Measurements from ENCODE around the gene RNGTT. TPM values are rescaled to one million over a fixed set of nuclear protein-coding genes. Genes with fewer than 3 reads are reported as not detected.

Gene RNGTT
- total and polyA plus RNA-seq, 9 donors: 7.5 to 16.4 (median 10.5) TPM

GRCh38 chr6:88666901-88667300 lies 296.5 kb downstream of the RNGTT start:
- Histone ChIP-seq H3K27me3 (ENCODE audit: control insufficient read depth, insufficient read depth, low read length) (no peaks in the 10 kb centered on the region), H3K27ac (ENCODE audit: low read length) (no peak overlapping the region), H3K4me3 (ENCODE audit: low read length) (no peak overlapping the region), H3K9me3 (replicated peaks; ENCODE audit: control insufficient read depth, low read depth, low read length) (peaks cover 62% of the 10 kb centered on the region), H3K36me3 (ENCODE audit: control insufficient read depth, insufficient read depth, low read length) (peaks cover 5% of the 10 kb centered on the region), H3K4me1 (ENCODE audit: control insufficient read depth, insufficient read depth, low read length) (no peaks in the 10 kb centered on the region)
- WGBS (ENCODE audit: insufficient coverage): 91% methylated on average over 2 of the region's 5 CpGs
- no peak for DNase-seq

DNA sequence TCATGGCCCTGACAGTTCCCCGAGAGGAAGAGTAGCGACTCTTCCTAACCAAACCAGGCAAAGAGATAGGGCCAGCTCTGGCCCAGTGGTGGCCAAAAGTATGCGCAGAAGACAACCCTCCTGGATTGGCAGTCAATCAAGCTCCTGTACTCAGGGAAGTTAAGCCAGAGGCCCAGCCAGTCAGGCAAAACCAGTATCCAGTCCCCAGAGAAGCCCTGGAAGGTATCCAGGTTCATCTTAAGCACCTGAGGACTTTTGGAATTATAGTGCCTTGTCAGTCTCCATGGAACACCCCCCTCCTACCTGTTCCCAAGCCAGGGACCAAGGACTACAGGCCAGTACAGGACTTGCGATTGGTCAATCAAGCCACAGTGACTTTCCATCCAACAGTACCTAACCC lies 298.3 kb downstream of the RNGTT start:
- H3K27me3 ChIP-seq (ENCODE audit: control insufficient read depth, insufficient read depth, low read length): no peaks in the 10 kb centered on the region
- H3K4me1 ChIP-seq (ENCODE audit: control insufficient read depth, insufficient read depth, low read length): no peaks in the 10 kb centered on the region
- H3K36me3 ChIP-seq (ENCODE audit: control insufficient read depth, insufficient read depth, low read length): peaks cover 5% of the 10 kb centered on the region
- no peak for DNase-seq
- H3K9me3 ChIP-seq (replicated peaks; ENCODE audit: control insufficient read depth, low read depth, low read length): peaks cover 48% of the 10 kb centered on the region
- WGBS (ENCODE audit: insufficient coverage): 100% methylated on average over 4 of the region's 4 CpGs
- no peak overlapping the region for H3K4me3 ChIP-seq (ENCODE audit: low read length)
- H3K27ac ChIP-seq (ENCODE audit: low read length): no peak overlapping the region

GRCh38 chr6:88663801-88664200 lies 299.6 kb downstream of the RNGTT start:
- no peaks in the 10 kb centered on the region for H3K27me3 ChIP-seq (ENCODE audit: control insufficient read depth, insufficient read depth, low read length)
- no peaks in the 10 kb centered on the region for H3K4me1 ChIP-seq (ENCODE audit: control insufficient read depth, insufficient read depth, low read length)
- H3K9me3 ChIP-seq (replicated peaks; ENCODE audit: control insufficient read depth, low read depth, low read length): peaks cover 36% of the 10 kb centered on the region
- whole genome bisulfite sequencing (ENCODE audit: insufficient coverage): 94% methylated on average over 4 of the region's 5 CpGs
- peaks cover 5% of the 10 kb centered on the region for H3K36me3 ChIP-seq (ENCODE audit: control insufficient read depth, insufficient read depth, low read length)
- H3K4me3 ChIP-seq (ENCODE audit: low read length): no peak overlapping the region
- no peak overlapping the region for H3K27ac ChIP-seq (ENCODE audit: low read length)
- no peak for DNase-seq

DNA sequence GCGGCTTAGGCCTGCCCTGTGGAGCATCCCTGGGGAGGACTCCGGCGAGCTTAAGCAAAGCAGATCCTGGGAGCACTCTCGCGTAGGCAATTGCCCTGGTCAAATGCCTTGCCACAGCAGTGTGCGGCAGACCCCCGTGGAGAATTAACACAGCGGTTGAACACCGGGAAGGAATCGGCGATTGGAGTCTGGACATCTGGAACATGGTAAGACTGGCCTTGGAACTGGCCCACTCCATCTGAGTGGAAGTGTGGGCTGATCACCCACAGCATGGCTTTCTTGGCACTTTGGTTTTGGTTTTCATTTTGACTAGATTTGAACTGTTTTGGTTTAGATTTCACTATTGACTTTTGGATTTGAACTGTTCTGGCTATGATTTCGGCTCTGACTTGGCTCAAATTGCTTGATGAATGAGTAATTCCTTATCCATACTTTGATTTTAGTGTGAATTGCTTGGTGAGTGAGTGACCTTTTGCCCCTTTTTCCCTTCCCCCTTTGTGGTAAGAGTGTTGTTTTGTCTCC lies 300.7 kb downstream of the RNGTT start:
- no peaks in the 10 kb centered on the region for H3K4me1 ChIP-seq (ENCODE audit: control insufficient read depth, insufficient read depth, low read length)
- DNase-seq: no peak
- no peak overlapping the region for H3K4me3 ChIP-seq (ENCODE audit: low read length)
- 93% methylated on average over 11 of the region's 12 CpGs for WGBS (ENCODE audit: insufficient coverage)
- no peak overlapping the region for H3K27ac ChIP-seq (ENCODE audit: low read length)
- H3K9me3 ChIP-seq (replicated peaks; ENCODE audit: control insufficient read depth, low read depth, low read length): peaks cover 35% of the 10 kb centered on the region
- H3K36me3 ChIP-seq (ENCODE audit: control insufficient read depth, insufficient read depth, low read length): peaks cover 10% of the 10 kb centered on the region
- H3K27me3 ChIP-seq (ENCODE audit: control insufficient read depth, insufficient read depth, low read length): no peaks in the 10 kb centered on the region

DNA sequence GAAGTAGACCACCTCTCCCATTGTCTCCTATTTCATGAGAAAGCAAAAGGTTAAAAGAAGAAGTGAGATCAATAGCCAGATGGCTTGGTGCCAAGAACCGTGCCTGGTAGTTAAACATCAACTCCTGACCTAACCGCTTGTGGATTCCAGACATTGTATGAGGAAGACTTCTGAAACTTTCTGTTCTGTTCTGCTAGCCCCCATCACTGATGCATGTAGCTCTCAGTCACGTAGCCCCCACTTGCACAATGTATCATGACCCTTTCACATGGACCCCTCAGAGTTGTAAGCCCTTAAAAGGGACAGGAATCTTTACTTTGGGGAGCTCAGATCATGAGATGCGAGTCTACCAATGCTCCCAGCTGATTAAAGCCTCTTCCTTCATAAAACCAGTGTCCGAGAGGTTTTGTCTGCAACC lies 301.2 kb downstream of the RNGTT start:
- DNase-seq: no peak
- Histone ChIP-seq H3K4me1 (ENCODE audit: control insufficient read depth, insufficient read depth, low read length) (no peaks in the 10 kb centered on the region), H3K27ac (ENCODE audit: low read length) (no peak overlapping the region), H3K4me3 (ENCODE audit: low read length) (no peak overlapping the region), H3K27me3 (ENCODE audit: control insufficient read depth, insufficient read depth, low read length) (no peaks in the 10 kb centered on the region), H3K36me3 (ENCODE audit: control insufficient read depth, insufficient read depth, low read length) (peaks cover 10% of the 10 kb centered on the region), H3K9me3 (replicated peaks; ENCODE audit: control insufficient read depth, low read depth, low read length) (peaks cover 41% of the 10 kb centered on the region)
- WGBS (ENCODE audit: insufficient coverage): 86% methylated on average over 1 of the region's 5 CpGs

- peaks cover 10% of the 10 kb centered on the region for H3K36me3 ChIP-seq (ENCODE audit: control insufficient read depth, insufficient read depth, low read length)
- no peak overlapping the region for H3K4me3 ChIP-seq (ENCODE audit: low read length)
- H3K4me1 ChIP-seq (ENCODE audit: control insufficient read depth, insufficient read depth, low read length): no peaks in the 10 kb centered on the region
- no peak overlapping the region for H3K27ac ChIP-seq (ENCODE audit: low read length)
- H3K9me3 ChIP-seq (replicated peaks; ENCODE audit: control insufficient read depth, low read depth, low read length): peaks cover 39% of the 10 kb centered on the region
- no peak for DNase-seq
- WGBS (ENCODE audit: insufficient coverage): no CpG with 5 or more reads among the region's 6 CpGs
- H3K27me3 ChIP-seq (ENCODE audit: control insufficient read depth, insufficient read depth, low read length): no peaks in the 10 kb centered on the region
Observed at GRCh38 chr6:88661136-88661535, 302.3 kb downstream of the RNGTT start.

- peaks cover 12% of the 10 kb centered on the region for H3K9me3 ChIP-seq (replicated peaks; ENCODE audit: control insufficient read depth, low read depth, low read length)
Observed at GRCh38 chr6:88655586-88655985, 307.8 kb downstream of the RNGTT start.

DNA sequence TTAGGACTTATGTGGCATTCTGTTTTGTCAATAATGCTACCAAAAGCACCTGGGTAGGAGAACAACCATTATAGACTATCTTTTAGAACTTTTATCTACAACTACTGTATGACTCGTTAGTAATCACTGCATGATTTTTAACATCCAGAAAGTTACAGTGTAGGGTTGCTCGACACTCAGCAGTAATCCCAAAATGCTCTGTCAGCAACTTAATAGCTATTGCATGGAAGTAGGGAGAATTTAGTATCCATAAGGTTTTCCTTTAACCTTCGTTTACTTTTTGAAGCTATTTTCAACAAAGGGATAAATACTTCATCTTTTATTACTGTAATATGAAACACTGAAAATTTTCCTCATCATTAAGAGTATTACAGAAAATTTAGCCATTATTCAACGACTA lies 309.5 kb downstream of the RNGTT start:
- peaks cover 12% of the 10 kb centered on the region for H3K9me3 ChIP-seq (replicated peaks; ENCODE audit: control insufficient read depth, low read depth, low read length)
- no peaks in the 10 kb centered on the region for H3K27me3 ChIP-seq (ENCODE audit: control insufficient read depth, insufficient read depth, low read length)
- no peak for DNase-seq
- H3K36me3 ChIP-seq (ENCODE audit: control insufficient read depth, insufficient read depth, low read length): peaks cover 5% of the 10 kb centered on the region
- H3K4me3 ChIP-seq (ENCODE audit: low read length): no peak overlapping the region
- WGBS (ENCODE audit: insufficient coverage): no CpG with 5 or more reads among the region's 4 CpGs
- no peaks in the 10 kb centered on the region for H3K4me1 ChIP-seq (ENCODE audit: control insufficient read depth, insufficient read depth, low read length)
- H3K27ac ChIP-seq (ENCODE audit: low read length): no peak overlapping the region

More at GRCh38 chr6:88655586-88655985, 307.8 kb downstream of the RNGTT start:
- Histone ChIP-seq H3K27ac (ENCODE audit: low read length) (no peak overlapping the region), H3K36me3 (ENCODE audit: control insufficient read depth, insufficient read depth, low read length) (peaks cover 5% of the 10 kb centered on the region), H3K4me1 (ENCODE audit: control insufficient read depth, insufficient read depth, low read length) (no peaks in the 10 kb centered on the region), H3K4me3 (ENCODE audit: low read length) (no peak overlapping the region), H3K27me3 (ENCODE audit: control insufficient read depth, insufficient read depth, low read length) (no peaks in the 10 kb centered on the region)
- DNase-seq: peak; percentile 22

- no peak for DNase-seq
- H3K4me3 ChIP-seq (ENCODE audit: low read length): no peak overlapping the region
- no peaks in the 10 kb centered on the region for H3K4me1 ChIP-seq (ENCODE audit: control insufficient read depth, insufficient read depth, low read length)
- no peaks in the 10 kb centered on the region for H3K27me3 ChIP-seq (ENCODE audit: control insufficient read depth, insufficient read depth, low read length)
- no peak overlapping the region for H3K27ac ChIP-seq (ENCODE audit: low read length)
- H3K36me3 ChIP-seq (ENCODE audit: control insufficient read depth, insufficient read depth, low read length): no peaks in the 10 kb centered on the region
- H3K9me3 ChIP-seq (replicated peaks; ENCODE audit: control insufficient read depth, low read depth, low read length): no peaks in the 10 kb centered on the region
Observed at GRCh38 chr6:88651400-88651799, 312.0 kb downstream of the RNGTT start.

GRCh38 chr6:88650979-88651378 lies 312.4 kb downstream of the RNGTT start:
- no peak for DNase-seq
- Histone ChIP-seq H3K36me3 (ENCODE audit: control insufficient read depth, insufficient read depth, low read length) (no peaks in the 10 kb centered on the region), H3K4me1 (ENCODE audit: control insufficient read depth, insufficient read depth, low read length) (no peaks in the 10 kb centered on the region), H3K9me3 (replicated peaks; ENCODE audit: control insufficient read depth, low read depth, low read length) (no peaks in the 10 kb centered on the region), H3K4me3 (ENCODE audit: low read length) (no peak overlapping the region), H3K27me3 (ENCODE audit: control insufficient read depth, insufficient read depth, low read length) (no peaks in the 10 kb centered on the region), H3K27ac (ENCODE audit: low read length) (no peak overlapping the region)
- no CpG with 5 or more reads among the region's 1 CpG for WGBS (ENCODE audit: insufficient coverage)

- Histone ChIP-seq H3K9me3 (replicated peaks; ENCODE audit: control insufficient read depth, low read depth, low read length) (no peaks in the 10 kb centered on the region), H3K36me3 (ENCODE audit: control insufficient read depth, insufficient read depth, low read length) (no peaks in the 10 kb centered on the region), H3K27ac (ENCODE audit: low read length) (no peak overlapping the region), H3K4me1 (ENCODE audit: control insufficient read depth, insufficient read depth, low read length) (no peaks in the 10 kb centered on the region), H3K4me3 (ENCODE audit: low read length) (no peak overlapping the region), H3K27me3 (ENCODE audit: control insufficient read depth, insufficient read depth, low read length) (no peaks in the 10 kb centered on the region)
- 51% methylated on average over 3 of the region's 5 CpGs for WGBS (ENCODE audit: insufficient coverage)
- peak; percentile 38 for DNase-seq
Observed at GRCh38 chr6:88650029-88650619, 313.3 kb downstream of the RNGTT start.

Measured in muscle of leg (tissue), 11 donors.